Mucosa of gallbladder (tissue), 1 donor: Measurements from ENCODE around the gene PGC. TPM values are rescaled to one million over a fixed set of nuclear protein-coding genes. Genes with fewer than 3 reads are reported as not detected.
"Not testable (repeated sequence)": the region's sequence is repeated elsewhere in the genome, so short reads cannot be mapped to it uniquely, and the experiment has no call there.

Experiments
- DNase-seq: peaks from one replicate; pipeline ENCODE4 v3.0.0-alpha.2; 2020; ENCODE audit warnings: low spot score
- total RNA-seq: library from RNA; stranded (reverse); gene quantifications from one replicate; pipeline ENCODE4 v1.2.1, GENCODE V29; 2021
- donor health status: DM: no; HTN: no; CAD: no.

Gene PGC
- total RNA-seq, 1 donor from 2014 or later, result 6.7 TPM

DNA sequence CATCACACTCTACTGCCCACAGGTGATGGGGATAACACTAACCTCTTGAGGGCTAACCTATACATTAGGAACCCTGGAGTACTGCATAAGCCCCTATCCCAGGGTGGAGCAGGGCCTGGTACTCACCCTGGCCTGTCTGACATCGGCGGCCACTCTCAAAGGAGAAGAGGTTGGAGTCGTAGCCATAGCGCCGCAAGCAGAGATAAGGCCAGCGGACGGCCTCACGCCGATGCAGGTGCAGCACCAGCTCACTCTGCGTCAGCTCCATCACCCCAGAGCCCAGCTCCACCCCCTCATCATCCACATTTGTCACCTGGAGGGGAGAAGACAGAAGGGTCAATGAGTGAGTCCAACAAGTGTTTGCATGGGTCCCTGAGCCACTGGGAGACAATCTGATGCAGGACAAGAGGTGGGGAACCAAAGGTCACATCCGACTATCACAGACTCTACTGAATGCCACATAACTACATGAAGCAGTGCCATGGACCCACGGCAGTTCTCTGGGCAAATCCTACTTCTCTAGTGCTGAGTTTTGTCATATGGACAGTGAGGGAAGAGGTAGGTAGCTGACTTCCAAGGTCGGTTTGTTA, 28.2 kb upstream of the PGC start:
- no peak for DNase-seq

DNA sequence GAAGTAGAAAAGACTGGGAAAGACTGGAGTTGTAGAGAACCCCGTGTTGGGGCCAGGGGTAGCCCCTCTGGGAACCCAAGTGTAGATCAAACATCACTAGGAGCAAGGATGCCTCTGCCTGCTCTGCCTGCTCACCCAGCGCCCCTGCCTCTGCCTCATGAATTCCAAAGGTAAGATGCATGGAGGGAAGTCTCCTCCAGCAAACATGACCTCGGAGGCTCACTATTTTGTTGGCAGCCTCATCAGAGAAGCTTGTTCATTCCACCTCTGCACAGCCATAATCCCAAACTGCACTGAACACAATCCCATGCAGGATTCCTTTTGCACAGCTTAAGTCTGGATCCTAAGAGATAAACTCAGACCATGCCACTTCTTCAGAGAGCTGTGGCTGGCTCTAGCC, 27.6 kb upstream of the PGC start:
- no peak for DNase-seq

DNA sequence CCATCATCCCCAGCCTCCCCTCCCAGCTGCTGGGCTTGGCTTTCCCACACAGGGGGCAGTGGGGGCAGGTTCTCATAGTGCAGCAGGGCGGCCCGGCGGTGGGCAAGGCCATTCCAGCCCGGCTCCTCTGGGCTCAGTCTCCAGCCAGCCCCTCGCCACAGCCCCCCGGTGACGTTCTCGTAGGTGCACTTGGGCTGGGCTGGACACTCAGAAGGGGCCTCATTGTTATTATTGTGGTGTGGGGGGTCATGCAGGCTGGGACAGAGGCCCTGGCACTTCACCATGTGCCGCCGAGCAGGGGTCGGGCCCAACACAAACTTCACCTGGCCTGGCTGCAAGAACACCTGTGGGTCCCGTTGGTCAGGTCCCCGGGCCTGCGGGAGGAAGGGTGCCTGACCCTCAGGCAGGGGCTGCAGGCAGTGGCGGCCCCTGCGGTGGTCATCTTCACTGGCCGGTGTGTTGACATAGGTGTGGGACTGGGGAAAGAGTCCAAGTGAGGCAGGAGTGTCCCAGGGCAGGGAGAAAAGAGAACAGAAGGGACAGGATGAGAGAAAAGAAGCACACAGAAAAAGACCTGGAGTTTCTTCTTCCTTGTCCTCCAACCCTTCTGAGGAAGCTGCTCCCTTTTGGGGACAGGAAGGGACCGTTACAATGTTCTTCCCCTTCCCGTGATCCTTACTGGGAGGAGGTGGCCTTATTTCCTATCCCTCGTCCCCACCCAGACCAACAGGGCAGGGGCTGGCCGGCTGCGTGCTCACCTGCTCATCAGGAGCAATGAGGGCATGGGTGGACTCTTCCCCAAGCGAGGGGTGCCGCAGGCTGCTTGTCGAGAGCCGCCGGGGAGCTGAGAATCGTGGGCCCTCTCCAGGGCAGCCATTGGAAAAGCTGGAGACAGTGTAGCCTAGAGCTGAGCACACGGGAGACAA, 24.1 kb upstream of the PGC start:
- DNase-seq, result no peak

DNA sequence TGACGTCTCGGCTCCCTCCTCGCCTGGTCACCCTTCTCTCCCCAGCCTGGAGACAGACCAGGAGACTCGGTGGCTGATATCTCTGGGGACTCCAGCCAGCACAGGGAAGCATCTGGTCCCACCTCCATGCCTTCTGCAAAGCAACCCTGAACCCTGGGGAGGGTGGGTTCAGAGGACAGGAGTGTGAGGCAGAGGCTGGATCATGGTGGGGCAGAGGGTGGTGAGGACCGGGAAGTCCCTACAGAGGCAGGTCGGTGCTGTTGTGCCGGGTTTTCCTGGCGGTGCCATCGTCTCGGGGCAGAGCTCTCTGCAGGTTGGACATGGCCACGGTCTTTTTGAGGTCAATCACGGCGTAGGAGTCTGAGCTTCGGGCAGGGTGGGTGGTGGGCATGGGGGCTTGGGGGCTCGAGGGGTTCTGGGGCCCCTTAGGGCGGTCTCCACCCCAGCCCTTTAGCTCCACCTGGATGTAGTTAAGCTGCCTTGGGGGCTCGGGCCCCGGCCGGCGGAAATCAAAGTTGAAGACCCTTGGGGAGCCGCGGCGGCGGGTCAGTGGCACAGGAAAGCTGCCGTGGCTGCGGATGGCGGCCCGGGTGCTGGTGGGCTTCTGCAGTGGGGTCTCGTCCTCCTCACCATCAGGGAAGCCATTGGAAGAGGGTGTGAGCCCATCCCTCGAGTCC, 23.3 kb upstream of the PGC start:
- DNase-seq, result no peak

DNA sequence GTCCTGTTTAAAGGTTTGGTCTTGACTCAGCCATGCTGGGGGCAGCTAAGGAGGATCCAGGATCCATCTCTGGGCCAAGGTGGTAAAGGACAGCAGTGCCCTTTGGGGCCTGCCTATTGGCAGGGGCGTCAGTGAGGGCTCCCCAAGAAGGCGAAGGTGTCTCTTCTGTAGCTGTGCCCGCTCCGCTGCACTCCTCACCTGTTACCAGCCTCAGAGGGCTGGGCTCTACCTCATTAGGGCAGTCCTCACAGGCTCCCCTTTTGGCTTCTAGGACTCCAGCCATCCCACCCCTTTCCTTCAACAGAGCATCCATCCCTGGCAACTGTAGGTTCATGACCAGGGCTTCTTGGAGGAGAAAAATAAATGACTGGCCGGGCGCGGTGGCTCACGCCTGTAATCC, 22.2 kb upstream of the PGC start:
- DNase-seq, result no peak

DNA sequence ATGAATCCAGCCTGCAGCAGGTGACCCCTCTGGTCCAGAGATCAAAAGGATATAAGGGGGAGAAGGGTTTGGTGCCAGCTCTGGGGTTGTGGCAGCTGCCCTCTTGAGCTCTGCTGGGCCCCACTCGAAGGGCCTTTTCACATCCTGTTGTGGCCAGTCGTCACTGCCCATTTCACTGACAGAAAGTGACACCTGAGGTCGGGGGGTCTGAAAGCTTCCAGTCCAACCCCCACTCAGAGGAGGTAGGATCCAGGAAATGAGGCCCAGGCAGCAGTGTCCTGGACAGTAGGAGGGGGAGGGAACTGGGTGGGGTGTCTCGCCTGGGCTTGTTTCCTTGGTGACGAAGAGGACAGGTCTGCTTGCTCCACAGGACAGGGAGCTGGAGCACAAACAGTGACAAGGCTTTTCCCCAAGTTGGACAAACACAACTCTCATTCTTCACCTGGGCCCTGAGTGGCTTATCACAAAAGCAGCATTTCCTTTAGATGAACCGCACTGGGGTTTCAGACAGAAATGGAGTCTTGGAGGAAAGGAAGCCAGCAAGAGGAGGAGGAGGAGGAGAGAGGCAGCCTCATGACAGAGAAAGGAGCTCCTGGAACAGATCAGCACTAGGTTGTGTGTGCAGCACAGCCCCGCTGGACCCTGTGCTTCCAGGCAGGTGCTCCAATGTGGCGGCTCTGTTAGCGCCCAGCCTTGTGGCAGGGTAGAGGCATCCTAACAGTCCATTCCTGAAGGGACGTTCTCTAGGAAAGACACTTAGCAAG, 21.5 kb upstream of the PGC start:
- DNase-seq, result no peak

DNA sequence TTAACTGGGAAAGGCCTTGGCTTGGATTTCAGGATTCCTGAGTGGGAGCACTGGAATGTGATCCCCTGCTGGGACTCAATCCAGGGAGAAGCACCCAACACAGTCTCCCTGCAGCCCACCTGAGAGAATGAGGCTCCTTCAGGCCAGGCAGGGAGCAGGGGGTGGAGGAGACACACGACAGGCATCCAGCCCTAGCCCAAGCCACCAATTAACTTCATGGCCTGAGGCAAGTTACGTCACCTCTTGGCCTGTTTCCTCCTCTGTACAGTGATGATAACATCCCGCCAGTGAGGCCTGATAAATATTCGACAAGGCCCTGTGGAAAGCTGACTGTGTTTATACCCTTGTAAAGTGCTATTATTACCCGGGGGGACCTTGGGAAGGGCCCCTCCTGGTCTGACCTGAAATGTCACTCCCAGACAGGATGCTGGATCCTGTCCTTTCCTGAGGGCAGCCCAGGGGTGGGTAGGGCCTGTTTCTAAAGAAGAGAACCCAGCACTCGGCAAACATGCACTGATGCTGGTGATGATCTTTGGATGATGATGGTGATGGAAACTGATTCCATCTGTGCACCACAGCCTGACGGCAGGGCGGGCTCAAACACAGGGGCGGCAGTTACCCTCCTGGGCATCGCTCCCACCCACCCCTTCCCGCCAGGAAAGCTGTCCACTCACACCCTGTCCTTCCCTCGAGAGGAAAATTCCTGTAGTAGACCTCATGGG, 20.1 kb upstream of the PGC start:
- peak; percentile 55 for DNase-seq

DNA sequence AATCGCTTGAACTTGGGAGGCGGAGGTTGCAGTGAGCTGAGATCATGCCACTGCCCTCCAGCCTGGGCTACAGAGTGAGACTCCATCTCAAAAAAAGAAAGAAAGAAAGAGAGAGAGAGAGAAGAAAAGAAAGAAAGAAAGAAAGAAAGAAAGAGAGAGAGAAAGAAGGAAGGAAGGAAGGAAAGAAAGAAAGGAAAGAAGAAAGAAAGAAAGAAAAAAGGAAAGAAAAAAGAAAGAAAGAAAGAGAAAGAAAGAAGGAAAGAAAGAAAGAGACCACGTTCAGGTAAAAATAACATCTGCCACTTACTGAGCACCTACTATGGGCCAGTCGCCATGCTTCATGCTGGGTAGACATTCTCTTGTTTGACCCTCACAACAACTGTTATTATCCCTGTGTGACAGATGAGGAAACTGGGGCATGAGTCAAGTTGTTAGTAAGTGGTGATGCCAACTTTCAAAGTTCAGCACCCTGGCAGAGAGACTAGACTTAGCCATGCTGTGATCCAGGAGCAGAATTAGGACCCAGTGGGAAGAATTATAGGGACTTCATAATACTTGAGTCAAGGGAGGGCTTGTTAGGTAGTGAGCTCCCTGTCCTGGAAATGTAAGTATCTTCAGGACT, 19.0 kb upstream of the PGC start:
- not testable (repeated sequence) for DNase-seq

DNA sequence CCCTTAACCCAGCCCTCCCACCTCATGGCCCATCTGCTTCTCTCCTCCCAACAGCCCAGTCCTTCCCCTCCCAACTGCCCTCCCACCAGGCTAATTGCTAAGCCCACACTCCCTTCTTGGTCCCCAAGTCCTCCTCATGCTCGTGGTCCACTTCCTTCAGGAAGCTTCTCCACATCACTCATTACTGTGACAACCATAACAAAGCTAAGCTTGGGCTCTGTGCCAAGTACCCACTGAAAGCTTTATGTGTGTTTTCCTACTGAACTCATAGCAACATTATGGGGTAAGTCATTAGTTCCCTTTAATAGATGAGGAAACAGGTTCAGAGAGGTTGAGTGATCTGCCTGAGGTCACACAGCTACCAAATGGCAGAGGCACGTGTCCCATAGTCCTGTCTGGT, 16.3 kb upstream of the PGC start:
- no peak for DNase-seq

DNA sequence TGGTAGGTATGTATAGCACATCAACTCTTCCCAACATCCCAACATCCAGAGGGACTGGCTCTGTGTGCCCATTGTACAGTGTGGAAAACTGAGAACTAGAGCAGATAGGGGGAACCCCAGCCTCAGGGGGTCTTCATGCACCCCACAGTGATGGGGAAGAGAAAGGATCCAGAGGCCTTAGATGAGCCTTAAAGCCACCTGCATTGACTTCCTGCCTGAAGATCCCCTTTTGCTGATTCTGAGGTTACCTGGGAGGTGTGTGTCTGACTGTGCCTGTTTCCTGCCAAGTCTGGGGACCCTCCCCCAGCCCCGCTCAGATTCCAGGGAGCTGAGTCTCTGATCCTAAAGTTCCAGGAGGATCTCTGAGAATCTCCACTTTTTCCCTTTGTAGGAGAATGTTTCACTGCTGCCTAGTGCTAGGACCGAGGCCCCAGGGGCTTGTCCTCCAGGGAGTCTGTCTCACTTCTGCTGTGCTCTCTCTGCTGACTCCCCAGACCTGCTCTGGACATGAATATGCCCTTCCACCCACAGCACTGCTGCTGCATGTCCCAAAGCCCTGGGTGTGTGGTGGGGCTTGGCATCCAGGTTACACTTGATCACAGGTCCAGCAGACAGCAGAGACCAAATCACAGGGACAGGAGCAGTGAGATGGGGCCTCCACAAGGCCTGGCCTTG, 12.8 kb upstream of the PGC start:
- DNase-seq, result no peak

DNA sequence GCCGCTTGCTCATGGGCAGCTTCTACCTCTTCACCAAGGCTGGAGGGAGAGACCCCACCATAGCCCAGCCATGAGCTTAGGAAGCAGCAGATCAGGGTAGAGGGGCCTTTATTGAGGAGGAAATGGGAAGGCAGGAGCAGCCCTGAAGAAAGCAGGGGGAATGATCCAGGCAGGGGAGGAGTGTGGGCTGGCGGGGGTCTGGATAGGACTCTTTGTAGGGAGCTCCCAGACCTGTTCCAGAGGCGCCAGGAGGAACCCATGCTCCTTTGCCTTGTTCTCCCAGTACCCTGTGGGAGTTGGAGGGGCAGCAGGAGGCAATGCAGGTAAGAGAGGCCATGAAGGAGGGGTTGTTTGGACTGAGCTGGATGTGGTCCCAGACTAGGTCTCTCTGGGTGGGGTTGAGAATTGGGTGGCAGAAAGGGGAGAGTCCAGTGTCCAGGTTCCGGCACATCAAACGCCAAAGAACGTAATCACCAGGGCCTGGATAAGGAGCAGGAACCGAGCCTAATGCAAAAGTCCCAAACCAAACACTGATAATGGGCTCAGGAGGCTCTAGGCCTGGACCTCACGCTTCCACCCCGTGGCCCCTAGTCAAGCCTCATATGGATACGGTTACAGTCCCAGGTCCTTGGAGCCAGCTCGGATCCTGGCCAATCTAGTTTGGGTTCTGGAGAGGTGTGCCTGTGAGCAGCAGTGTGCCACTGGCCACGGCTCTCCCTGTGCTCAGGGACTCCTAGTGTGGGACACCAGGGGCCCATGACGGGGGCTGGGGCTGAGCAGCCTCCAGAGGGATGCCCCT, 12.1 kb upstream of the PGC start:
- no peak for DNase-seq

DNA sequence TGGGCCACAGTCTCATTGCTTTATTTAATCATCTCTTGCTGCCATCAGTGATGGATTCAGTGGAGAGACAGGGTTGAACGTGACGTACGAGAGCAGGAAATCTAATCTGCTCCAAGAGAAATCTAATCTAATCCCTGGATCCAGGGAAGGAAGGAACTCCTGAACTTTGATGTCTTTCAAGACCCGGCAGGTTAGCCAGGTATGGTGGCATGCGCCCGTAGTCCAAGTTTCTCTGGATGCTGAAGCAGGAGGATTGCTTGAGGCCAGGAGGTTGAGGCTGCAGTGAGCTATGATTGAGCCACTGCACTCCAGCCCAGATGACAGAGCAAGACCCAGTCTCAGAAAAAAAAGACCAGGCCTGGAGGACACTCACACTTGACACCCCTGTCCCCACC, 11.4 kb upstream of the PGC start:
- DNase-seq, result no peak

DNA sequence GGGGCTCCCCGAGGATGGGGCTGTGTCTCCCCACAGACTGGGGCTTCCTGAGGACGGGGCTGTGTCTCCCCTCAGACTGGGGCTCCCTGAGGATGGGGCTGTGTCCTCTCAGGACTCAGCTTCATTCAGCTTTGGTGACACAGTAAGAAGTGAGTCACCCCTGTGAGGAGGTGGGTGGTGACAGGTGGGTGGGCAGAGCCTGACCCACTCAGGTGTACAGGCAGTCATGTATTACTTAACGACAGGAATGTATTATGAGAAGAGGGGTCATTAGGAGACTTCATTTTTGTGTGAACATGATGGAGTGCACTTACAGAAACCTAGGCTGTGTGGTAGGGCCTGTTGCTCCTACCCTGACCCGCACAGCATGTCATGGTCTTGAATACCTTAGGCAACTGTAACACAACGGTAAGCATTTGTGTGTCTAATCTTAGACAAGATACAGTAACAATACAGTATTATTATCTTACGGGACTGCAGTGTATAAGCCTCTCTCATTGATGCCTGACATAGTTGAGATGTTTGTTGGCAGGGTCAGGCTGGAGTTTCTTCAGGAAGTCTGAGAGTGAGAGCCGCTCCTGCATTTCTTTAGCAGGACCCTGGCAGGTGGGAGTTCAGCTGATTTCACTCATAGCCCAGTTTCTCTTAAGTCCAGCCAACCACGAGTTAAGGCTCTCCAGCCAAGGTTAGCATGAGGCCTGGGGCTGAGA, 10.9 kb upstream of the PGC start:
- no peak for DNase-seq

DNA sequence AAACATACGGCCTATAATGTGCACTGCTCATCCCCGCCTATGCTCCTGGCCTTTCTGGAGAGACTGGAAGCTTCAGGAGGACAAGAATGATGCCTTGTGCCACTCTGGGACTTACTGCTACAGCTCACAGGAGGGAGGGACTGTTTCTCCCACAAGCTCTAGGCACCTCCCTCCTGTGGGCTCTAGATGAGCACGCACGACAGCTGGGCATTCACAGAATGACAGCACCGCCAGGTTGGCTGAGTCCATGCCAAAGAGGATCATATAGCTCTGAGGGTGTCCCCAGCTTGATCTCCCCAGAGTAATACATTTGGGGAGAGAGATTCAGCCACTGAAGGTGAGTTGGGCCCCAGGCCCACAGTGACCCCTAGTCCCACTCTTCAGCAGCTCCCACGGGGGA, 10.1 kb upstream of the PGC start:
- no peak for DNase-seq

DNA sequence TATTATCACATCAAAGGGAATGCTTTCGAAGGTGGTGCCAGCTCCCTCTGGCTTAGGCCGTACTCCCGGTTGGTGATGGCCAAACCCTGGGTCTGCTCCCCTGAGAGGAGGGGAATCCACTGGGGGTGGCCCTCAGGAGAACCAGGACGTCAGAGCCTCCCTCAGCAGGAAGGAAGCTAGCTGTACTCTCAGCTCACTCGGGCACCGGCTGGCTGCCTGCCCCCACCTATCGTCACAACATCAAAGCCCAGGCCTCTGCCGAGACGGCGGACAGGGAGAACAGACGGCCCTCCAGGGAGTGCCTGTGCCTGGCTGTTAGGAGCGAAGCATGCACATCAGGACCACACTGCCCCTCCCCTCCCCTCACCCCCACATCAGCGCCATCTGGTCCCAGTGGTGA, 9.2 kb upstream of the PGC start:
- DNase-seq, result no peak

DNA sequence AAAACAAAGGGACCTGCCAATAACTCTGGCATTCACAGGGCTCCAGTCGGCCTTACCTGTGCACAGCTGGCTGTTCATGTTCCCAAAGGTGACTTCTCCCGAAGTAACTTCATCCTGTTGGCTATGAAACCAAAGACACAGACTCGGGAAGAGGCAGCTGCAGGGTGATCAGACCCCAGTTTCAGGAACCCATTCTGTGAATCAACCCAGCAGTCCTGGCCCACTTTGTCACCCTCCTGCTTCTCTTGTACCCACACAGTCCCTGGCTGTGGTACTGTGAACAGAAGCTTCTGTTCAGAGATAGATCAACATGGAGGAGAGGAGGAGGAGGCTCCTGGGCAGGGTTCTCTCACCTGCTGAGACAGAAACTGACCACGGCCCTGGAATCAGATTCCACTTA, 8.7 kb upstream of the PGC start:
- no peak for DNase-seq

DNA sequence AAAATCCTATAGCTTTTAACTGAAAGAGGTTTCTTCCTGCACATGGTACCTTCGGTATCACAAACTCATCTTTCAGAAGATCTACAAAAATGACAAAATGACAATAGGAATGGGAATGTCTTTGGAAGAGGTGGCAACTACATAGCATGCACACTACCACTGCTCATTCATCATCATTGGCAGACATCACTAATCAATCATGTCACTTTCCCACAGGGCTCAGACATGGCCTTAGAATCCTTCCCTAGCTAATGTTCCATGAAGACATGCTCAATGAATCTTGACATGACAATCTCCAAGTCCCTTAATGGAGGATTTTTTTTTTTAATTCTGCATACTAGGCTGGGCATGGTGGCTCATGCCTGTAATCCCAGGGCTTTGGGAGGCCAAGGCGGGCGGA, 3.2 kb upstream of the PGC start:
- DNase-seq, result no peak

DNA sequence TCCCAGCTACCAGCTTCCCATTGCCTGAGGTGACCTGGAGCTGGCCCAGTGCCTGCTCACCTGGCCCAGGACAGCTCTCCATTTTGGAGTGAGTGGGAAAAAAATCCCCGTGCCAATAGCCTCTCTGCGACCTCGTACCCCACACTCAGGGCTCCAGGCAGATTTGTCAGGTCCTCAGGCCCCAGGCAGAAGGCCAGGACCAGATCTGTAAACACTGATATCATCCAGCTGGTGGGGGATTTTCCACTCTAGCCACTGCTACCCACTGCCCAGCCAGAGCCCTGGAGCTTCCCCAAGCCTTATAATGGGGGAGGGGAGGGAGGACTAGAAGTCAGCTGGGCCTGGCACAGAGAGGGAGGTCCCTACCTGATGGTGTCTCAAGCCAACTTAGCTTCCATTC, 1.3 kb upstream of the PGC start:
- no peak for DNase-seq

DNA sequence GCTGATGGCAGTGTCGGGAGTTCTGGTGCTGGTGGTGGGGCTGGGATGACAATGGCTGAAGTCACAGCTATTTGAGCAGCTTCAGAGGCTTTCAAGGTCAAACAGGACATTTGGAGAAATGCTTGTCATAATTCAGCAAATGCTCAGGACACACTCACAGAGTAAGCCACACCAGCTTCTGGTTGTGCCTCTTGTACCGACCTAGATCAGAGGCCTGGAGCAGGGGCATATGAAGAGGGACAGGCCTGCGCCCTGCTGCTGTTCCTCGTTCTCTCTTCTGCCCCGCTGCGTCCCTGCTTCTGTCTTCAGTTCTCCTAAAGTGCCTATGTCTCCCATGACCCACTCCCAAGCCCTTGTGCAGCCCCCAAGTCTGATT, 893 bp upstream of the PGC start:
- DNase-seq, result no peak
